WERI-Rb-1 (cell line): Measurements from ENCODE around the gene SCG2.
"Not testable (repeated sequence)": the region's sequence is repeated elsewhere in the genome, so short reads cannot be mapped to it uniquely, and the experiment has no call there.

Experiments used
- DNase-seq: peaks from one replicate; pipeline ENCODE4 v3.0.0-alpha.2; 2020
- H3K27ac ChIP-seq: fragments of 250-450 bp; sonication (Bioruptor Pico); 2 replicates; pipeline ENCODE4 v1.5.1; 2020; ENCODE audit warnings: mild to moderate bottlenecking, moderate library complexity
- H3K27me3 ChIP-seq: fragments of 250-450 bp; sonication (Bioruptor Pico); 2 replicates; pipeline ENCODE4 v1.5.1; 2021; ENCODE audit warnings: mild to moderate bottlenecking, low read depth, moderate library complexity; ENCODE audit not compliant: insufficient read depth, severe bottlenecking
- H3K36me3 ChIP-seq: fragments of 250-450 bp; sonication (Bioruptor Pico); 2 replicates; pipeline ENCODE4 v1.5.1; 2020; ENCODE audit warnings: mild to moderate bottlenecking, moderate library complexity
- H3K4me3 ChIP-seq: 2 replicates; pipeline ENCODE4 v1.5.1; 2011; ENCODE audit warnings: low read depth, mild to moderate bottlenecking, control low read depth, low read length
- H3K9me3 ChIP-seq: fragments of 250-450 bp; sonication (Bioruptor Pico); 2 replicates; pipeline ENCODE4 v1.5.1; 2021; ENCODE audit warnings: mild to moderate bottlenecking, moderate library complexity; ENCODE audit not compliant: severe bottlenecking
- CTCF ChIP-seq: IDR thresholded peaks from 2 replicates; pipeline ENCODE4 v1.5.1; 2011; ENCODE audit warnings: low read depth, mild to moderate bottlenecking, control low read depth, inconsistent platforms, low read length

Gene SCG2

GRCh38 chr2:223598994-223599639 lies 3.0 kb downstream of the SCG2 start:
- TF ChIP-seq CTCF, result no peak
- no peak overlapping the region for H3K27ac ChIP-seq

GRCh38 chr2:223597076-223597475 lies 5.1 kb downstream of the SCG2 start:
- Histone ChIP-seq H3K27me3 (no peaks in the 10 kb centered on the region), H3K36me3 (no peaks in the 10 kb centered on the region), H3K27ac (no peak overlapping the region), H3K4me3 (no peak overlapping the region), H3K9me3 (no peaks in the 10 kb centered on the region)
- TF ChIP-seq CTCF, result no peak
- no peak for DNase-seq

More at GRCh38 chr2:223598994-223599639, 3.0 kb downstream of the SCG2 start:
- Histone ChIP-seq H3K27me3 (no peaks in the 10 kb centered on the region), H3K9me3 (no peaks in the 10 kb centered on the region), H3K4me3 (no peak overlapping the region), H3K36me3 (no peaks in the 10 kb centered on the region)
- DNase-seq, result no peak

- 0 out of 2 replicates have a peak, but pooled peaks have one; percentile 10 for TF ChIP-seq CTCF
- H3K27ac ChIP-seq, result no peak overlapping the region
- no peak for DNase-seq
- H3K4me3 ChIP-seq, result no peak overlapping the region
- H3K27me3 ChIP-seq, result no peaks in the 10 kb centered on the region
- no peaks in the 10 kb centered on the region for H3K36me3 ChIP-seq
- no peaks in the 10 kb centered on the region for H3K9me3 ChIP-seq
Observed at GRCh38 chr2:223596208-223596607, 6.0 kb downstream of the SCG2 start.

- no peak for DNase-seq
- Histone ChIP-seq H3K27me3 (no peaks in the 10 kb centered on the region), H3K36me3 (no peaks in the 10 kb centered on the region), H3K27ac (no peak overlapping the region), H3K9me3 (no peaks in the 10 kb centered on the region), H3K4me3 (no peak overlapping the region)
- TF ChIP-seq CTCF, result no peak
Observed at GRCh38 chr2:223594831-223595230, 7.3 kb downstream of the SCG2 start.

GRCh38 chr2:223594259-223594658 lies 7.9 kb downstream of the SCG2 start:
- Histone ChIP-seq H3K4me3 (no peak overlapping the region), H3K27me3 (no peaks in the 10 kb centered on the region), H3K9me3 (no peaks in the 10 kb centered on the region), H3K27ac (no peak overlapping the region), H3K36me3 (no peaks in the 10 kb centered on the region)
- TF ChIP-seq CTCF, result no peak
- no peak for DNase-seq

GRCh38 chr2:223592689-223593088 lies 9.5 kb downstream of the SCG2 start:
- H3K36me3 ChIP-seq, DNase-seq, H3K27ac ChIP-seq, H3K27me3 ChIP-seq, H3K9me3 ChIP-seq, H3K4me3 ChIP-seq: not testable (repeated sequence)
